Esophagus squamous epithelium (tissue), 4 donors: ENCODE results near the gene CFC1.
"Not testable (repeated sequence)": the region's sequence is repeated elsewhere in the genome, so short reads cannot be mapped to it uniquely, and the experiment has no call there.

ENCODE experiments used
- CTCF ChIP-seq, 6 experiments: fragments of 450-650 bp in 4 of 6; fragments of 200-600 bp in 2 of 6; sonication (generic) in 2 of 6; IDR thresholded peaks; one replicate each; pipeline ENCODE4 v1.5.1; 2016 to 2019; ENCODE audit warnings: antibody characterized with exemption in 6 of 6, mild to moderate bottlenecking in 4 of 6, moderate library complexity in 4 of 6
- POLR2A ChIP-seq, 4 donors: fragments of 450-650 bp; IDR thresholded peaks; one replicate each; pipeline ENCODE4 v1.6.1; 2017; ENCODE audit warnings: antibody characterized with exemption in 4 of 4, mild to moderate bottlenecking in 4 of 4, moderate library complexity in 3 of 4

GRCh38 chr2:130576209-130576784 is 23.1 kb downstream of the CFC1 start:
- TF ChIP-seq CTCF, POLR2A (IDR thresholded peaks at IDR 0.05): not testable (repeated sequence)
